Activated naive CD8-positive, alpha-beta T cell (primary cell): Measurements from ENCODE around the gene TMEM196.
A peak's percentile ranks its signal among the peaks of the same experiment; 100 is the strongest.

Source experiments
- H3K27ac Mint-ChIP-seq: one replicate; pipeline ENCODE4 v1.8.0; 2021; ENCODE audit warnings: mixed read lengths
- H3K27me3 Mint-ChIP-seq: one replicate; pipeline ENCODE4 v1.8.0; 2021; ENCODE audit warnings: mixed read lengths
- H3K36me3 Mint-ChIP-seq: one replicate; pipeline ENCODE4 v1.8.0; 2021; ENCODE audit warnings: mixed read lengths
- H3K4me1 Mint-ChIP-seq: one replicate; pipeline ENCODE4 v1.8.0; 2021; ENCODE audit warnings: low read depth, mixed read lengths
- H3K4me3 Mint-ChIP-seq: one replicate; pipeline ENCODE4 v1.8.0; 2021; ENCODE audit warnings: mild to moderate bottlenecking, mixed read lengths
- H3K9me3 Mint-ChIP-seq: one replicate; pipeline ENCODE4 v1.8.0; 2021; ENCODE audit warnings: low read depth, mixed read lengths

The TMEM196 gene

GRCh38 chr7:19772841-19773760 lies at the start of gene TMEM196:
TMEM196 (minus strand) TSS chr7:19773617; CDS start chr7:19772696, 921 bp downstream.
- Mint-ChIP-seq H3K36me3 (no peaks in the 10 kb centered on the region), H3K4me1 (peaks cover 14% of the 10 kb centered on the region), H3K27me3 (peaks cover 34% of the 10 kb centered on the region), H3K27ac (no peak within 1 kb of the TSS), H3K9me3 (no peaks in the 10 kb centered on the region), H3K4me3 (peak within 1 kb of the TSS; percentile 64)

- Mint-ChIP-seq H3K36me3 (no peaks in the 10 kb centered on the region), H3K4me3 (no peak overlapping the region), H3K9me3 (no peaks in the 10 kb centered on the region), H3K4me1 (no peaks in the 10 kb centered on the region), H3K27me3 (no peaks in the 10 kb centered on the region), H3K27ac (no peak overlapping the region)
These were observed 42.7 kb upstream of the TMEM196 start for GRCh38 chr7:19816128-19816527.

- H3K4me3 Mint-ChIP-seq: no peak overlapping the region
- no peak overlapping the region for H3K27ac Mint-ChIP-seq
These were observed 42.1 kb upstream of the TMEM196 start for GRCh38 chr7:19815546-19815945.

GRCh38 chr7:19814776-19815175 lies 41.4 kb upstream of the TMEM196 start:
- Mint-ChIP-seq H3K4me1 (no peaks in the 10 kb centered on the region), H3K9me3 (no peaks in the 10 kb centered on the region)

More at GRCh38 chr7:19815546-19815945, 42.1 kb upstream of the TMEM196 start:
- Mint-ChIP-seq H3K9me3 (no peaks in the 10 kb centered on the region), H3K4me1 (no peaks in the 10 kb centered on the region), H3K36me3 (no peaks in the 10 kb centered on the region), H3K27me3 (no peaks in the 10 kb centered on the region)

GRCh38 chr7:19811386-19811785 lies 38.0 kb upstream of the TMEM196 start:
- Mint-ChIP-seq H3K4me1 (no peaks in the 10 kb centered on the region), H3K27me3 (no peaks in the 10 kb centered on the region), H3K9me3 (no peaks in the 10 kb centered on the region), H3K36me3 (no peaks in the 10 kb centered on the region), H3K4me3 (no peak overlapping the region), H3K27ac (no peak overlapping the region)

More at GRCh38 chr7:19814776-19815175, 41.4 kb upstream of the TMEM196 start:
- Mint-ChIP-seq H3K36me3 (no peaks in the 10 kb centered on the region), H3K4me3 (no peak overlapping the region), H3K27ac (no peak overlapping the region), H3K27me3 (no peaks in the 10 kb centered on the region)

- no peaks in the 10 kb centered on the region for H3K9me3 Mint-ChIP-seq
- H3K36me3 Mint-ChIP-seq: no peaks in the 10 kb centered on the region
- H3K27ac Mint-ChIP-seq: no peak overlapping the region
- no peaks in the 10 kb centered on the region for H3K27me3 Mint-ChIP-seq
- no peaks in the 10 kb centered on the region for H3K4me1 Mint-ChIP-seq
- no peak overlapping the region for H3K4me3 Mint-ChIP-seq
These were observed 25.6 kb upstream of the TMEM196 start for GRCh38 chr7:19798986-19799385.

GRCh38 chr7:19783541-19783940 lies 10.1 kb upstream of the TMEM196 start:
- Mint-ChIP-seq H3K4me1 (no peaks in the 10 kb centered on the region), H3K4me3 (no peak overlapping the region), H3K36me3 (no peaks in the 10 kb centered on the region), H3K9me3 (peaks cover 6% of the 10 kb centered on the region), H3K27ac (no peak overlapping the region), H3K27me3 (no peaks in the 10 kb centered on the region)

- Mint-ChIP-seq H3K9me3 (no peaks in the 10 kb centered on the region), H3K27me3 (peaks cover 25% of the 10 kb centered on the region), H3K4me3 (no peak overlapping the region), H3K4me1 (peaks cover 14% of the 10 kb centered on the region), H3K27ac (no peak overlapping the region), H3K36me3 (no peaks in the 10 kb centered on the region)
These were observed 3.6 kb upstream of the TMEM196 start for GRCh38 chr7:19776981-19777380.

GRCh38 chr7:19775578-19775977 lies 2.2 kb upstream of the TMEM196 start:
- Mint-ChIP-seq H3K4me3 (no peak overlapping the region), H3K27ac (no peak overlapping the region), H3K36me3 (no peaks in the 10 kb centered on the region), H3K4me1 (peaks cover 14% of the 10 kb centered on the region), H3K27me3 (peaks cover 30% of the 10 kb centered on the region), H3K9me3 (no peaks in the 10 kb centered on the region)

GRCh38 chr7:19772306-19772705 lies 1.1 kb downstream of the TMEM196 start:
- H3K27me3 Mint-ChIP-seq: peaks cover 34% of the 10 kb centered on the region
- H3K4me1 Mint-ChIP-seq: peaks cover 14% of the 10 kb centered on the region
- no peaks in the 10 kb centered on the region for H3K9me3 Mint-ChIP-seq
- no peaks in the 10 kb centered on the region for H3K36me3 Mint-ChIP-seq
- H3K4me3 Mint-ChIP-seq: peak overlapping the region; percentile 22
- no peak overlapping the region for H3K27ac Mint-ChIP-seq

GRCh38 chr7:19762631-19763030 lies 10.8 kb downstream of the TMEM196 start:
- H3K27me3 Mint-ChIP-seq: peaks cover 2% of the 10 kb centered on the region

GRCh38 chr7:19754521-19755116 lies 18.8 kb downstream of the TMEM196 start:
- no peaks in the 10 kb centered on the region for H3K4me1 Mint-ChIP-seq
- no peak overlapping the region for H3K27ac Mint-ChIP-seq
- H3K4me3 Mint-ChIP-seq: no peak overlapping the region
- H3K9me3 Mint-ChIP-seq: no peaks in the 10 kb centered on the region
- no peaks in the 10 kb centered on the region for H3K27me3 Mint-ChIP-seq
- no peaks in the 10 kb centered on the region for H3K36me3 Mint-ChIP-seq

More at GRCh38 chr7:19762631-19763030, 10.8 kb downstream of the TMEM196 start:
- H3K4me1 Mint-ChIP-seq: no peaks in the 10 kb centered on the region
- no peak overlapping the region for H3K4me3 Mint-ChIP-seq
- H3K9me3 Mint-ChIP-seq: no peaks in the 10 kb centered on the region
- no peaks in the 10 kb centered on the region for H3K36me3 Mint-ChIP-seq
- H3K27ac Mint-ChIP-seq: no peak overlapping the region

- Mint-ChIP-seq H3K4me1 (no peaks in the 10 kb centered on the region), H3K27ac (no peak overlapping the region), H3K4me3 (no peak overlapping the region)
These were observed 21.4 kb downstream of the TMEM196 start for GRCh38 chr7:19752020-19752419.

GRCh38 chr7:19749658-19750057 lies 23.8 kb downstream of the TMEM196 start:
- Mint-ChIP-seq H3K9me3 (no peaks in the 10 kb centered on the region), H3K36me3 (no peaks in the 10 kb centered on the region), H3K27me3 (peaks cover 6% of the 10 kb centered on the region), H3K4me3 (no peak overlapping the region), H3K4me1 (no peaks in the 10 kb centered on the region), H3K27ac (no peak overlapping the region)

More at GRCh38 chr7:19752020-19752419, 21.4 kb downstream of the TMEM196 start:
- peaks cover 3% of the 10 kb centered on the region for H3K27me3 Mint-ChIP-seq
- H3K36me3 Mint-ChIP-seq: no peaks in the 10 kb centered on the region
- no peaks in the 10 kb centered on the region for H3K9me3 Mint-ChIP-seq

GRCh38 chr7:19747740-19748339 lies 25.6 kb downstream of the TMEM196 start:
- Mint-ChIP-seq H3K27me3 (peaks cover 6% of the 10 kb centered on the region), H3K4me1 (no peaks in the 10 kb centered on the region), H3K27ac (no peak overlapping the region), H3K9me3 (no peaks in the 10 kb centered on the region), H3K4me3 (no peak overlapping the region), H3K36me3 (no peaks in the 10 kb centered on the region)
